Neural crest cell (in vitro differentiated cells): ENCODE data around the gene SLC37A2. TPM values are rescaled to one million over a fixed set of nuclear protein-coding genes. Genes with fewer than 3 reads are reported as not detected.
A peak's percentile ranks its signal among the peaks of the same experiment; 100 is the strongest.

Experiments used
- DNase-seq: peaks from one replicate; pipeline ENCODE4 v3.0.0; 2021; ENCODE audit warnings: low read depth, mixed read lengths, low spot score
- H3K27ac Mint-ChIP-seq: one replicate; pipeline ENCODE4 v1.8.0; 2021; ENCODE audit warnings: mild to moderate bottlenecking, mixed read lengths; ENCODE audit not compliant: unreplicated experiment
- H3K27me3 Mint-ChIP-seq: 2 replicates; pipeline ENCODE4 v1.8.0; 2021; ENCODE audit warnings: low read depth, mild to moderate bottlenecking, mixed read lengths
- H3K36me3 Mint-ChIP-seq: 2 replicates; pipeline ENCODE4 v1.8.0; 2021; ENCODE audit warnings: low read depth, mild to moderate bottlenecking, mixed read lengths
- H3K4me1 Mint-ChIP-seq: 2 replicates; pipeline ENCODE4 v1.8.0; 2021; ENCODE audit warnings: mixed read lengths
- H3K4me3 Mint-ChIP-seq: one replicate; pipeline ENCODE4 v1.8.0; 2021; ENCODE audit warnings: mild to moderate bottlenecking, mixed read lengths
- H3K9me3 Mint-ChIP-seq: 2 replicates; pipeline ENCODE4 v1.8.0; 2021; ENCODE audit warnings: mixed read lengths
- CTCF ChIP-seq: fragments of 200-600 bp; sonication (generic); conservative IDR thresholded peaks from 2 replicates; pipeline ENCODE4 v1.5.0; 2021; ENCODE audit warnings: antibody characterized with exemption, mild to moderate bottlenecking
- total RNA-seq: library from RNA; stranded (reverse); gene quantifications from 2 replicates; pipeline ENCODE4 v1.2.1, GENCODE V29; 2021

SLC37A2 gene
- total RNA-seq, 1 donor from 2014 or later: 1.2 TPM

GRCh38 chr11:125056931-125057692, 6.0 kb upstream of the SLC37A2 start:
- Mint-ChIP-seq H3K9me3 (no peaks in the 10 kb centered on the region), H3K36me3 (no peaks in the 10 kb centered on the region), H3K27me3 (peaks cover 19% of the 10 kb centered on the region), H3K4me3 (no peak overlapping the region), H3K27ac (no peak overlapping the region), H3K4me1 (no peaks in the 10 kb centered on the region)
- TF ChIP-seq CTCF: no peak
- no peak for DNase-seq

- TF ChIP-seq CTCF: no peak
- no peak for DNase-seq
- Mint-ChIP-seq H3K4me1 (peaks cover 4% of the 10 kb centered on the region), H3K4me3 (no peak overlapping the region), H3K27me3 (peaks cover 25% of the 10 kb centered on the region), H3K36me3 (no peaks in the 10 kb centered on the region), H3K9me3 (no peaks in the 10 kb centered on the region), H3K27ac (no peak overlapping the region)
These were observed 5.5 kb upstream of the SLC37A2 start for GRCh38 chr11:125057693-125058016.

GRCh38 chr11:125061281-125061680, 1.8 kb upstream of the SLC37A2 start:
- Mint-ChIP-seq H3K4me3 (peak overlapping the region; percentile 25), H3K27me3 (peaks cover 56% of the 10 kb centered on the region)

GRCh38 chr11:125062218-125062930, 731 bp upstream of the SLC37A2 start:
- Mint-ChIP-seq H3K4me3 (peak overlapping the region; percentile 86), H3K9me3 (no peaks in the 10 kb centered on the region), H3K4me1 (peaks cover 6% of the 10 kb centered on the region), H3K36me3 (no peaks in the 10 kb centered on the region), H3K27me3 (peaks cover 61% of the 10 kb centered on the region), H3K27ac (no peak overlapping the region)
- TF ChIP-seq CTCF: no peak
- no peak for DNase-seq

More at GRCh38 chr11:125061281-125061680, 1.8 kb upstream of the SLC37A2 start:
- DNase-seq: no peak
- H3K4me1 Mint-ChIP-seq: peaks cover 6% of the 10 kb centered on the region
- no peak overlapping the region for H3K27ac Mint-ChIP-seq
- TF ChIP-seq CTCF: no peak
- no peaks in the 10 kb centered on the region for H3K36me3 Mint-ChIP-seq
- H3K9me3 Mint-ChIP-seq: no peaks in the 10 kb centered on the region

- peak overlapping the region; percentile 60 for H3K4me3 Mint-ChIP-seq
- peaks cover 6% of the 10 kb centered on the region for H3K4me1 Mint-ChIP-seq
- H3K27ac Mint-ChIP-seq: no peak overlapping the region
- peaks cover 61% of the 10 kb centered on the region for H3K27me3 Mint-ChIP-seq
- H3K36me3 Mint-ChIP-seq: no peaks in the 10 kb centered on the region
- no peak for TF ChIP-seq CTCF
- H3K9me3 Mint-ChIP-seq: no peaks in the 10 kb centered on the region
- no peak for DNase-seq
These were observed 431 bp downstream of the SLC37A2 start for GRCh38 chr11:125063429-125064043.
